Stomach (tissue), 4 donors: Measurements from ENCODE around the gene OTUD3.
"Not testable (repeated sequence)": the region's sequence is repeated elsewhere in the genome, so short reads cannot be mapped to it uniquely, and the experiment has no call there.

Source experiments
- EP300 ChIP-seq: sonication (generic); formaldehyde crosslinking; IDR thresholded peaks from one replicate; pipeline ENCODE4 v1.6.1; 2017; ENCODE audit warnings: antibody characterized with exemption
- POLR2A ChIP-seq, 4 donors: fragments of 450-650 bp; IDR thresholded peaks; one replicate each; pipeline ENCODE4 v1.6.1; 2016; ENCODE audit warnings: antibody characterized with exemption in 4 of 4, control low read depth in 2 of 4, mild to moderate bottlenecking in 1 of 4, moderate library complexity in 1 of 4
- POLR2AphosphoS5 ChIP-seq, 3 donors: sonication (generic); formaldehyde crosslinking; IDR thresholded peaks; one replicate each; pipeline ENCODE4 v1.6.1; 2016; ENCODE audit warnings: antibody characterized with exemption in 3 of 3
- TF ChIP-seq, protein P1 (sequence below), 7 experiments: fragments of 450-650 bp in 4 of 7; fragments of 200-600 bp in 3 of 7; sonication (generic) in 3 of 7; IDR thresholded peaks; one replicate each; pipeline ENCODE4 v1.5.1; 2016 to 2019; ENCODE audit warnings: antibody characterized with exemption in 7 of 7, control low read depth in 2 of 7, mild to moderate bottlenecking in 1 of 7

DNA sequence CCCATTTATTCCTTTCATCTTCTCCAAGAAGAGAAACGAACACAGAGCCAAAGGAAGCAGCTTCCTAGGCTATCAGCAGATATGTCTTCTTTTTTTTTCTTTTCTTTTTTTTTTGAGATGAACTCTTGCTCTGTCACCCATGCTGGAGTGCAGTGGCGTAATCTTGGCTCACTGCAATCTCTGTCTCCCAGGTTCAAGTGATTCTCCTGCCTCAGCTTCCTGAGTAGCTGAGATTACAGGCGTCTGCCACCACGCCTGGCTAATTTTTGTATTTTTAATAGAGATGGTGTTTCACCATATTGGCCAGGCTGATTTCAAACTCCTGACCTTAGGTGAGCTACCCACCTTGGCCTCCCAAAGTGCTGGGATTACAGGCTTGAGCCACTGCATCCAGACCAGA lies 13.6 kb upstream of the OTUD3 start:
- TF ChIP-seq, protein P1, sequence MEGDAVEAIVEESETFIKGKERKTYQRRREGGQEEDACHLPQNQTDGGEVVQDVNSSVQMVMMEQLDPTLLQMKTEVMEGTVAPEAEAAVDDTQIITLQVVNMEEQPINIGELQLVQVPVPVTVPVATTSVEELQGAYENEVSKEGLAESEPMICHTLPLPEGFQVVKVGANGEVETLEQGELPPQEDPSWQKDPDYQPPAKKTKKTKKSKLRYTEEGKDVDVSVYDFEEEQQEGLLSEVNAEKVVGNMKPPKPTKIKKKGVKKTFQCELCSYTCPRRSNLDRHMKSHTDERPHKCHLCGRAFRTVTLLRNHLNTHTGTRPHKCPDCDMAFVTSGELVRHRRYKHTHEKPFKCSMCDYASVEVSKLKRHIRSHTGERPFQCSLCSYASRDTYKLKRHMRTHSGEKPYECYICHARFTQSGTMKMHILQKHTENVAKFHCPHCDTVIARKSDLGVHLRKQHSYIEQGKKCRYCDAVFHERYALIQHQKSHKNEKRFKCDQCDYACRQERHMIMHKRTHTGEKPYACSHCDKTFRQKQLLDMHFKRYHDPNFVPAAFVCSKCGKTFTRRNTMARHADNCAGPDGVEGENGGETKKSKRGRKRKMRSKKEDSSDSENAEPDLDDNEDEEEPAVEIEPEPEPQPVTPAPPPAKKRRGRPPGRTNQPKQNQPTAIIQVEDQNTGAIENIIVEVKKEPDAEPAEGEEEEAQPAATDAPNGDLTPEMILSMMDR (IDR thresholded peaks at IDR 0.05): not testable (repeated sequence)
- TF ChIP-seq EP300; POLR2A (IDR thresholded peaks at IDR 0.05); POLR2AphosphoS5 (IDR thresholded peaks at IDR 0.05): not testable (repeated sequence)
